ENCODE data around the gene RBKS.
"Not testable (repeated sequence)": the region's sequence is repeated elsewhere in the genome, so short reads cannot be mapped to it uniquely, and the experiment has no call there.

The RBKS gene

DNA sequence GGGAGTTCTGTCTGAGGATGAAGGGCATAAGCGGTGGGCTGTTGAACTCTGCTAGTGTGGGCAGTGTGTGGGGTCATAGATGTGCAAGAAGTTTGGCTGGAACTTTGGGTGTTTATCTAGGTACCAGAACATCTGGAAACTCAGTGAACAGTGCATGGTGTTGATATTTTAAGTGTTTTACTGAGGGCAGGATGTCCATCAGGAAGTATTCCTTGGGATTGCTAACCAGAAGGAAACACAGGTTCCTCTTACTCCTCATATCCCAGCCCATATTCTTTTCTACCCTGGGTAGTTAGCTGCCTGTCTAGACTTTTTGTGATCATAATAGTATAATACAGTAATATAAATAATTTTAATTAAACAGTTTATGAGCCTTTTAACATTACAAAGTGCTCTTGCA is 15.9 kb upstream of the RBKS start:
- FAIRE-seq: no peak
- DNase-seq (ENCODE audit: low spot score): no peak

DNA sequence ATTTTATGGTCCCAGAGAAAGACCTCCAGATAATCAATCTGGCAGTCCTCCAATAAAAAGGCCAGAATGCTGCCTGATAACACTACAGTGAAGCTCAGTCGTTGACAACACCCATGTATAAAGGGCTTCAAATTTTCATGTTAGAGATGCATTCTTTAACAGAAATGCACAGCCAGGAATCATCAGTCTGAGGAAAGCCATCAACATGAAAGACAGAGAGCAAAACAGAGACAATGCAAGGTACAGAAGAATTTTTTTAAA is 14.1 kb upstream of the RBKS start:
- DNase-seq (ENCODE audit: low spot score) (no peak), FAIRE-seq (no peak)

DNA sequence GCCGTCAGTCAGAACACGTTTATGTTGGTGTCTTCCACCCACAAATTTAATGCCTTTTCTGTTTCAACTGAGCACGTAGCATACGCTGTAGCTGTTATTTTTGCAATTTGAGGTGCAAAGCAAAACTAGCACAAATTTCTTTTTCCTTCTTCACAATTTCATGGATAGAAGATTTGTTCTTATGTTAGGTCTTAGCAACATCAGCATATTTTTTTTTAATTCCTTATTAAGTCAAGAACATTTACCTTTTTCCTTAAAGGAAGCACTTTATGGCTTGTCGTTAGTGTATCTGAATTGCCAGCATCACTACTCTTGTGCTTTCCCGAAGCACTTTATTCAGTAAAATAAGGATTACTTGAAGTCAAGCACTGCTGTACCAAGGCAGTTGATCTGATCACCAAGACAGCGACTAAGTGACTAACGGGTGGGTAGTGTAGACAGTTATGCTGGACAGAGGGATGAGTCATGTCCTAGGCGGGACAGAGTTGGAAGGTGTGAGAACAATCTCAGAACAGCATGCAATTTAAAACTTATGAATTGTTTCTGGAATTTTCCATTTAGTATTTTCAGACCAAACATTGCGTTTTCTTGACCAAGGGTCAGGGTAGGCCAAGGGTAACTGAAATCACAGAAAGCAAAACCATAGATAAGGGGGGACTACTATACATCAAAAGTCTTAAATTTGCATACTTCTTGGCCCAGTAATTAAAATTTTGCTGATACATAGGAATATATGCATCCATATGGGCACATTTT is 13.6 kb upstream of the RBKS start:
- peak; percentile 20 for DNase-seq (ENCODE audit: low spot score)
- FAIRE-seq: peak; percentile 59

DNA sequence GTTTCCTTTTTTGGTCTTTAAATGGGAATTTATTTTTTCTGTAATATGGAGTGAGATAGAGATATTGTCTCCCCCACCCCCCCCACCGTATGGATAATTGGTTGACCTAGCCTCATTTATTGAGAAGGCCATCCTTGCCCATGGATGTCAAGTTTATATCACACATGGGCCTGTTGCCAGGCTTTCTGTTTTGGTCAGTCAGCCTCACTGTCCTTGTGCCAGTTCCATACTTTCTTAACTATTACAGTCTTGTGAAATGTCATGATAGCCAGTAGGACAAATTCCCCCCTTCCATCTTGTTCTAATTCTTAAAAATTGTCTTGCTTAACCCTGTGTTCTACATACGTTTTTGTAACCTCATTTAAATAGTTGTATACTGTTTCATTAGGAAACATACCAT is 12.8 kb upstream of the RBKS start:
- FAIRE-seq (no peak), DNase-seq (ENCODE audit: low spot score) (no peak)

DNA sequence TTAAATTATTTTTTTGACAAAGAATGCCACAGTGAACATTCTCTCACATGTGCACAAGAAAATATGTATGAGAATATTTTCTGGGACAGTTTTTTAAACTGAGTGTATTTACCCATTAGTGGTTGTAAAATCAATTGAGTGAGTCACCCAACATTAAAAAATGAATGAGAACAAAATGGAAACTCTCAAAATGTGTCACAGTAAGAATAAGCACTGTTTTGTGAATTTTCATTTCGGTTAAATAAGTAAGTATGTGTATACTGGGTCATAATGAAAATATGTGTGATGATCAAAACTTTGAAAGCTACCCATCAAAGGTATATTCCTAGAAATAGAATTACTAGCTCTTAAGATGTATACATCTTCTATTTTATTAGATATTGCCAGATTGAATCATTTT is 11.9 kb upstream of the RBKS start:
- DNase-seq (ENCODE audit: low spot score): no peak
- no peak for FAIRE-seq

DNA sequence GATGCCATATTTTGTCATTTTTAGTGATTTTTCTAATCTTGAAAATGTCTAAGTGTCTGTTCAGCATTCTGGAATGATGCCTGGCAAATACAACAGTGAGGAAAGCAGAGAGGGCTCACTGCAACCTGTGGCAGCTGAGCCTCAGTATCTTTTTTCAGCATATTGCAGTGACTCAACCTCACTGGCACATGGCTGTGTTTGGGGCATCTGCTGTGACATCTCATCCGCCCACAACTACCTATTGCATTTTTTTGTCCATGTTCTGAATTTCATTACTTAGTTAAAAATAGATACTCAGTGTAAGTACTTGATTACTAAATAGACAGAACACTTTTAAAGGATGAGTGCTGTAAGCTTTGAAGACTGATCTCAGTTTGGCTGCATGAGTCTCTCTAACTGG is 11.0 kb upstream of the RBKS start:
- DNase-seq (ENCODE audit: low spot score) (no peak), FAIRE-seq (no peak)

DNA sequence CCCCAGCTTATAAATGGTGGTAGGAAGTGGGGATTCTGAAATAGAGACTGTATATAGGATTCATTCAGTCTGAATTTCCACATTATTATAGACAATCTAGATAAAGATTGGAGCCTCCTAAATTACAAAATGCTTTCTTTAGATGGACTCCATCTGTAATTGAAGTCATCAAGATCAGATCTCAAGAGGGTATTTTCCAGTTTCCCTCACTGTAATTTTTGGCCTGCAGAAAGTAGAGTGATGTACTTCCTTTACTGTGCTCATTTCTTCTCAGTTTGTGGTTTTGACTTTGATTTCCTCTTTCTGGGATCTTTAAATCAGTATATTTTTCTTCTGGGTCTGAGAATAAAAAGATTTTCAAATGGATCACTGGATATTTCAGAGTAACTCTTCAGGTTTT is 7.5 kb upstream of the RBKS start:
- FAIRE-seq (no peak), DNase-seq (ENCODE audit: low spot score) (no peak)

DNA sequence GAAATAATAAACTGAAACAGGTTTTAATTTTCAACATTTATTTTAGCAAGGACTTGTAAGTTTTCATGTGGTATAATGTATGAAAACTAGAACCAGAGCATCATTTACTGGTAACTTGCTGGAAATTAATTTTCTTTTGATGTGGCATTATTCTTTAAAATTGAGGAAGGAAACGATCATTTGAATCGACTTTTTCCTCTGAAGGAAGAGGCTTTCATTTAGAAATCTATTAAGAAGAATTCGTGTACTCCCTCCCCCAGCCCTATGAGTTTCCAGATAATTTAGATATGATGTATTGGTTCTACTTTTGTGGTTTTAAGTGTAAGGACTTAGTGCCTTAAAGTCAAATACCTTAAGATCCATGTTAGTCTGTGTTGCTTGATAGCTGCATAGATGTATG is 2.8 kb upstream of the RBKS start:
- FAIRE-seq (no peak), DNase-seq (ENCODE audit: low spot score) (no peak)

DNA sequence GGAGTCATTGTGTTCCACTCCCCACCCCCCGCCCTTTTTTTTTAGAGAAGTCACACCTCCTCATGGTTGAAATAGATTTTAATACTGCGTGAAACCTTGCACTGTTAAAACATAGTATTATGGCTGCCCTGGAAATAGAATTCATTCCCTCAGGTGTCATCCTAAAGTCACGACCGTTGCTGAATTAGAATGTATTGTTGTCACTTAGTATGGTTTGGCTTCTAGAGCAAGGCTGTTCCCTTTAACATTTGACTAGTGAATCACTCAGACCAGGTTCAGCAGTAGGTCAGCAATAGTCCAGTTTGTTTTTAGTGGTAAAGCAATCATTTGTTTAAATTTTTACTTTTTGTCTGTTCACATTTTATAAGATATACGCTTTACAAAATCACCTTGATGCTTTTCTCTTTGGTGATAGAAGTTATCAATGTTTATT is 1.5 kb upstream of the RBKS start:
- DNase-seq (ENCODE audit: low spot score) (no peak), FAIRE-seq (no peak)

DNA sequence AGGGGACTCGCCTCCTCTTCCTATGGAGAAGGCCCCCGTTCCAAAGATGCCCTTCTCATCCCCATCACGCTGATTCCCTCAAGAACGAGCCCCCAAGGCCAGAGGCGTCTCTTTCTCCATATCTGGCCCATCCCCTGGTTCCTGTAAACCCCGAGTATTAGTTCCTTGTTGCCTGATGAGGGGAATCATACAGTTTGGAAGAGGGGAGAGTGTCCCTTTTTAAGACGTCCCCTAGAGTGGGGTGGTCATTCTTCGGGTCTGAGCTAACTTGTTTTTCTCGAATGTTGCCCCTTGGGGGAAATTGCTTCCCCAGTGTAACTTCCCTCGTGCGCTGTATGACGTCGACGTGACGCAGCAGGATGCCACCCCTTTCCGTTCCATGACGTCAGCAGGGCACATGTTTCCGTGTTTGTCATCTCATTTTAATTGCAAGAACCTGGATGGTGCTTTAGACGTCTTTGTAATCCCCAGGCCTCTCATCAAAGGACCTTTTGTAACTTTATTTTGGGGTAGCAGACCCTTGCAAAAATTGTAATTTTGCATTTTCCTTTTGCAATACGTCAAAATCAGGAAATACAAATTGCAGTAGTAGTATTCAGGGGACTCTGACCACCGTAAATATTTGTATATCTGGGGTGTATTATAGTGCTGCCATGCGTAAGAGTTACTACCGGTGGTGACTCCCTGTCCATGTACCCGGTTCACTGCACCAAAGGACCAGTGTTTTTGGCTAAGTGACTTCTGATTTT is 911 bp upstream of the RBKS start:
- FAIRE-seq (peak; percentile 37), DNase-seq (ENCODE audit: low spot score) (peak; percentile 68)

DNA sequence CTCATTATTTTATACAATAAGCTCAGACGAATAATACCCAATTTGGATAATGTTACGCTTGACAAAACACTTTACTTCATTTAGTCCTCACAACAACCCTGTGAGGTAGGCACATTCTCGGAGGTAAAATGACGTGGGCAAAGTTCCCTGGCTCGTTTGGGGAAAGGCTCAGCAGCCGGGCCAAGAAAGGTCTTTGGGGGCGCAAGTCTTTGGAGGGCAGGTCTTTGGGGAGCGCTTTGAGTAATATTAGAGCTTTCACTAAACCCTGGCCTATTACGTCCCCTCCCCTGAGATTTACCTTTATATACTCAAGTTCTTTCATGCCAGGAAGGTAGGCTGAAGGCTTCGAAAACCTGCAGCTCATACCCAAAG is 427 bp downstream of the RBKS start:
- DNase-seq (ENCODE audit: low spot score): no peak
- FAIRE-seq: no peak

DNA sequence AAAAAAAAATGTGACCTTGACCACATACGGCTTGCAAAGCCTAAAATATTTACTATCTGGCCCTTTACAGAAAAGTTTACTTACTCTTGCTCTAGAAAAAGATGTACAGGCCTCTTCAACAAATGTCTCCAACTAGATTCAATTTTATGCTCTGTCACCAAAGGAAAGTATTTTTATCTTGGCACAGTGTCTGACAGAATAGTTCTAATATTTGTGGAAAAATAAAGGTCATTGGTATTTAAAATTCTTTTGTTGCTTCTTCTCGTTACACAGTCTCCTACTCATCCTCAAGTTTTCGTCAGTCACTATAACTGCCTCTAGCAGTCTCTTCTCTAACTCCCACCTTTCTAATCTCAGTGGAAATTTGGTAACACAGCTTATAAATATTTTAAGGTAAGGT is 1.4 kb downstream of the RBKS start:
- FAIRE-seq (no peak), DNase-seq (ENCODE audit: low spot score) (no peak)

DNA sequence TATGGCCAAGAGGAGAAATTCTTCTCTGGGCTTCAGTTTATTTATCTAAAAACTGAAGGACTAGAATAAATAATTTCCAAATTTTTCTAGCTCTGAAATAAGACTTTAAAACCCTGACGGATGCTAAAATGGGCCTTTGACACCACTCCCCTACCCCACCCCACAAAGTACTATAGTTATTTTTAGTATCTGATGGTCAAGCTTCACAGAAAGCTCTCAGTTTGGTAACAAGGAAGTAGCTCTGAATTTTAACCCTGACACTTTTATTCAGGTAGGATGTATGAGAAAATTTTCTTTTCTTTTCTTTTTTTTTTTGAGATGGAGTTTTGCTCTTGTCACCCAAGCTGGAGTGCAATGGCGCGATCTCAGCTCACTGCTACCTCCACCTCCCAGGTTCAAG is 2.4 kb downstream of the RBKS start:
- no peak for DNase-seq (ENCODE audit: low spot score)
- FAIRE-seq: no peak

DNA sequence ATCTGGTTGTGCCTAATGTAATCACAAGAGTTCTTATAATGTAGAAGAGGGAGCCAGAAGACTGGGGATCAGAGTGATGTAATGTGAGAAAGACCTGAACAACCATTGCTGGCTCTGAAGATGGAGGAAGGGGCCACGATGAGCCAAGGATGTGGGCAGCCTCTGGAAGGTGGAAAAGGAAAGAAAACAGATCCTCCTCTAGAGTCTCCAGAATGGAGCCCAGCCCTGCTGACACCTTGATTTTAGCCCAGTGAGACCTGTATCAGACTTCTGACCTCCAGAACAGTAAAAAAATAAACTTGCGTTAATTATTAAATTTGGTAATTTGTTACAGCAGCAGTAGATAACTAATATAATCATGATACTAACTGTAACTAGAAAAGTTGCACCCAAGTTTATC is 3.1 kb downstream of the RBKS start:
- DNase-seq (ENCODE audit: low spot score): no peak
- FAIRE-seq: no peak

DNA sequence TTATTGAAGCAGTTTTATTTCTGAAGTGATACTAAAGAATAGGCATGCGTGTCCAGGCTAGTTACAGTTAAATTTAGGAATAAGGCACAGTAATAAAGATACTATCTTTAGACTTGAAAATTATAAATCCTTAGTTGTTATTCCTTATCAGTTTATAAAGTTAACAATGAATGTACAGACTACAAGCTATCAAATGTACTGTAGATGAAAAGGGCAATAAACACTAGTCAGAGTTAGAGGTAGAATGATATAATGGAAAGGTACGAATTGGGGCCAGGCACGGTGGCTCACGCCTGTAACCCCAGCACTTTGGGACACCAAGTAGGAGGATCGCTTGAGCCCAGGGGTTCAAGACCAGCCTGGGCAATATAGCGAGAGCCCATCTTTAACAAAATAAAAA is 3.9 kb downstream of the RBKS start:
- FAIRE-seq: no peak
- DNase-seq (ENCODE audit: low spot score): no peak

DNA sequence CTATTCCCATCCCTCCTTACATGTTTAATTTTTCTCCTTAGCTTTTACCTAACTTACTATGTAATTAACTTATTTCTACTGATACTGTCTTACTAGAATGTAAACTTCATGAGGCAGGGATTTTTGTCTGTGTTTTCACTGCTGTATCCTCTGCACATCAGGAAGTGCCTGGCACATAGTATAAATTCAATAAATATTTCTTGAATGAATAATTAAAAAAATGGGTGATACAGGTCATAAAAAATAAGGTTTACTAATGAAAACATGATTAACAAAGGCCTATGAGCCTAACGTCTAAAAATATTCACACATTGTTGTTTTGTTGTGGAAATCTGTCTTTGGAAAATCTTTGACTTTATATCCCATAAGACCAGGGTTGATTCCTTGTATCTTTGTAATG is 4.5 kb downstream of the RBKS start:
- FAIRE-seq (no peak), DNase-seq (ENCODE audit: low spot score) (no peak)

DNA sequence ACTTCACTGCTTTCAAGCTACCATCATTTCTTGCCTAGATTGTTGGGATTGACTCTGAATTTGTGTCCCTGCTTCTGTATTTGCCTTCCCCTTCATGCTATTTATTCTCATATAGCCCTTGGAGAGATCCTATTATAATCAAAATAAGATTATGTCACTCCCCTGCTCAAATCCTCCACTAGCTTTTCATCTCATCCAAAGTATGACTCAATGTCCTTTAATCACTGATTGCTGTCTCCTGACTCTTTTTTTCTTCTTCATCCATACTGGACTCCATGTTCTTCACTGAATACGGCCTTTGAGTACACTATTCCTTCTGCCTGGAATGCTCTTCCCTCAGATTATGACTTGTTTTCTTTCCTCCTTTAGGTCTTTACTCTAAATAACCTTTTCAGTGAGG is 5.0 kb downstream of the RBKS start:
- FAIRE-seq (no peak), DNase-seq (ENCODE audit: low spot score) (no peak)

DNA sequence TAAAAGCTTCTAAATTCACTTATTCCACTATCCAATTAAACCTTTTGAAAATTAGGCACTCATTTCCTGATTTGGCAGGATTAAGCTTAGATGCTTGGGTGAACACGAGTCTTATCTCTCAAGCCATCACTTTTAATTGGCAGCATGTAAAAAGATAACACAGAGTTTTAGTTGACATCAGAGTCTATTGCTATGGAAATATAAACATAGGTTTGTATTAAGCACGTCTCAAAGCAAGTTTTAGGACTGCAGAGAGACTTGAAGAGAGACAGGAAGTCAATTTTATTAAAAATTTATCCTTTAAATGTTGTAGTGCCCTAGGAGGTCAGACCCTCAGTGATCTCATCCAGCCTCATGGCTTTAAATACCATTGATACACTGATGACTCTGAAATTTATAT is 5.6 kb downstream of the RBKS start:
- FAIRE-seq (no peak), DNase-seq (ENCODE audit: low spot score) (no peak)

DNA sequence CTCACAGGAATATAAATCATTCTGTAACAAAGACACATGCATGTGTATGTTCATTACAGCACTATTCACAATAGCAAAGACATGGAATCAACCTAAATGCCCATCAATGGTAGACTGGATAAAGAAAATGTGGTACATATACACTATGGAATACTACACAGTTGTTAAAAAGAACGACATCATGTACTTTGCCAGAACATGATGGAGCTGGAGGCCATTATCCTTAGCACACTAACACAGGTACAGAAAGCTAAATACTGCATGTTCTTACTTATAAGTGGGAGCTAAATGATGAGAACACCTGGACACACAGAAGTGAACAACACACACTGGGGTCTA is 7.6 kb downstream of the RBKS start:
- not testable (repeated sequence) for DNase-seq (ENCODE audit: low spot score); FAIRE-seq

DNA sequence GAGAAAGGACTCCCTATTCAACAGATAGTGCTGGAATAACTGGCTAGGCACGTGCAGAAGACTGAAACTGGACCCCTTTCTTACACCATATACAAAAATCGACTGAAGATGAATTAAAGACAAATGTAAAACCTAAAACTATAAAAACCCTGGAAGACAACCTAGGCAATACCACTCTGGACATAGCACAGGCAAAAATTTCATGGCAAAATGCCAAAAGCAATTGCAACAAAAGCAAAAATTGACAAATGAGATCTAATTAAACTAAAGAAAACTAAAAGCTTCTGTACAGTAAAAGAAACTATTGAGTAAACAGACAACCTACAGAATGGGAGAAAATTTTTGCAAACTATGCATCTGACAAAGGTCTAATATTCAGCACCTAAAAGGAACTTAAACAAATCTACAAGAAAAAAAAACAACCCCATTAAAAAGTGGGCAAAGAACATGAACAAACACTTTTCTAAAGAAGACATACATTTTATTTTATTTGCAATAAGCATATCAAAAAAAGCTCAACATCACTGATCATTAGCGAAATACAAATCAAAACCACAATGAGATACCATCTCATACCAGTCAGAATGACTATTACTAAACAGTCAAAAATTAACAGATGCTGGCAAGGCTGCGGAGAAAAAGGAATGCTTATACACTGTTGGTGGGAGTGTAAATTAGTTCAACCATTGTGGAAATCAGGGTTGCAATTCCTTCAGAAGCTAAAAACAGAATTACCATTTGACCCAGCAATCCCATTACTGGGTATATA is 8.2 kb downstream of the RBKS start:
- not testable (repeated sequence) for DNase-seq (ENCODE audit: low spot score); FAIRE-seq

DNA sequence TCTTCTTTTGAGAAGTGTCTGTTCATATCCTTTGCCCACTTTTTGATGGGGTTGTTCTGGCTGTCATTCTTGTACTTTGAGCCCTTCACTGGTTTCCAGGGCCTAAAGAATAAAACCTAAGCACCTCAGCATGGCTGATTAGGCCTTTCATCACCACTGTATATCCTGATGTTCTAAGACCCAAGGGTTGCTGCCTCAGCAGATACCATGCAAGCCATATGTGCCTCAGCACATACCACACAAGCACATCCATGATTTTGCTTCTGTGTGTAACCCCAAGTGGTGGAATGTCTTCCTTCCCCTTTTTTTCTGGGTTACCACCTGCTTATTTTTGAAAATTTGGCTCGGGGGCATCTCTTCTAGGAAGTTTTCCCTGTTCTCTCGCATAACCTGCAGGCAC is 11.4 kb downstream of the RBKS start:
- FAIRE-seq (no peak), DNase-seq (ENCODE audit: low spot score) (no peak)

DNA sequence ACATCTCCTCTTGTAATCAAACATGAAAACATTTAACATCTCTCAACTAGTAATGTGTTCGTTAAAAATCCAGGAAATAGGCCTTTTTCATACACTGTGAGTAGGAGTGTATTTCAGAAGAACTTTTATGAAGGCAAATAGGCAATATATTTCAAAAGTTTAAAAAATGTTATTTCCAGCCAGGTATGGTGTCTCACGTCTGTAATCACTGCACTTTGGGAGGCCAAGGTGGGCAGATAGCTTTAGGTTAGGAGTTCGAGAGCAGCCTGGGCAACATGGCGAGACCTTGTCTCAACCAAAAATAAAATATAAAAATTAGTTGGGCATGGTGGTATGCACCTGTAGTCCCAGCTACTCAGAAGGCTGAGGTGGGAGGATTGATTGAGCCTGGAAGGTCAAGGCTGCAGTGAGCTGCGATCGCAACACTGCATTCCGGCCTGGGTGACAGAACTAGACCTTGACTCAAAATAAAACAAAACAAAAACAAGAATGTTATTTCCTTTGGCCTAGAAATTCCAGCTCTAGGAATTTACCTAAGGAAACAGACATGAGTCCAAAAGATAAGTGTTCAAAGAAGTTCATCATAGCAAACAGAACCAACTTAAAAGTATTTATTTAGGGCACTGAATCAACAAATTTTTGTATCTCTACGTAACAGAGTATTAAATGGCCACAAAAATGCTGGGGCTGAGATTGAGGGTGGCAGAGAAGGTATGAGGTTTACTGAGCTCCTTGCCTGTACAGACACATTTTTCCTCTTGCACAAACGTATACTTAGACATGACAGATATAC is 14.9 kb downstream of the RBKS start:
- no peak for FAIRE-seq
- DNase-seq (ENCODE audit: low spot score): no peak
